H1 (cell line): Measurements from ENCODE around the gene PRMT3.
"Not testable (repeated sequence)": the region's sequence is repeated elsewhere in the genome, so short reads cannot be mapped to it uniquely, and the experiment has no call there.

Experiments
- CTCF ChIP-seq, 3 experiments: IDR thresholded peaks; 1 replicate in 2 of 3; 2 replicates in 1 of 3; pipeline versions ENCODE4 v1.5.1 to v1.6.1; 2011; ENCODE audit warnings: low read length in 3 of 3, mild to moderate bottlenecking in 3 of 3, inconsistent platforms in 2 of 3, low read depth in 1 of 3, moderate library complexity in 1 of 3; ENCODE audit not compliant: insufficient read depth in 1 of 3; ENCODE audit errors: control extremely low read depth in 1 of 3
- PHF8 ChIP-seq: fragments of 200-600 bp; sonication (generic); conservative IDR thresholded peaks from 2 replicates; pipeline ENCODE4 v1.7.1; 2012; ENCODE audit warnings: low read depth, mild to moderate bottlenecking, inconsistent platforms, low read length, moderate library complexity
- POLR2A ChIP-seq, 2 experiments: IDR thresholded peaks; 1 replicate in 1 of 2; 2 replicates in 1 of 2; pipeline ENCODE4 v1.6.1; 2011; ENCODE audit warnings: low read depth in 2 of 2, low read length in 2 of 2, mild to moderate bottlenecking in 2 of 2; ENCODE audit errors: control extremely low read depth in 1 of 2
- SUZ12 ChIP-seq: fragments of 200-600 bp; sonication (generic); IDR thresholded peaks from 2 replicates; pipeline ENCODE4 v1.6.1; 2012; ENCODE audit warnings: mild to moderate bottlenecking, inconsistent platforms, low read length, moderate library complexity, mixed read lengths

GRCh38 chr11:20484416-20484815, 96.9 kb downstream of the PRMT3 start:
- not testable (repeated sequence) for TF ChIP-seq SUZ12; CTCF (IDR thresholded peaks at IDR 0.05; ENCODE audit: control extremely low read depth in 1 of 3, insufficient read depth in 1 of 3, low read depth in 1 of 3, low read length in 3 of 3); POLR2A (IDR thresholded peaks at IDR 0.05; ENCODE audit: control extremely low read depth in 1 of 2, low read depth in 2 of 2, low read length in 2 of 2); PHF8
